ENCODE results near the gene ABAT. TPM values are rescaled to one million over a fixed set of nuclear protein-coding genes. Genes with fewer than 3 reads are reported as not detected.
A peak's percentile ranks its signal among the peaks of the same experiment; 100 is the strongest.

ABAT gene
- total RNA-seq, 2 experiments from 2014 or later: 2.9 to 3.0 TPM

DNA sequence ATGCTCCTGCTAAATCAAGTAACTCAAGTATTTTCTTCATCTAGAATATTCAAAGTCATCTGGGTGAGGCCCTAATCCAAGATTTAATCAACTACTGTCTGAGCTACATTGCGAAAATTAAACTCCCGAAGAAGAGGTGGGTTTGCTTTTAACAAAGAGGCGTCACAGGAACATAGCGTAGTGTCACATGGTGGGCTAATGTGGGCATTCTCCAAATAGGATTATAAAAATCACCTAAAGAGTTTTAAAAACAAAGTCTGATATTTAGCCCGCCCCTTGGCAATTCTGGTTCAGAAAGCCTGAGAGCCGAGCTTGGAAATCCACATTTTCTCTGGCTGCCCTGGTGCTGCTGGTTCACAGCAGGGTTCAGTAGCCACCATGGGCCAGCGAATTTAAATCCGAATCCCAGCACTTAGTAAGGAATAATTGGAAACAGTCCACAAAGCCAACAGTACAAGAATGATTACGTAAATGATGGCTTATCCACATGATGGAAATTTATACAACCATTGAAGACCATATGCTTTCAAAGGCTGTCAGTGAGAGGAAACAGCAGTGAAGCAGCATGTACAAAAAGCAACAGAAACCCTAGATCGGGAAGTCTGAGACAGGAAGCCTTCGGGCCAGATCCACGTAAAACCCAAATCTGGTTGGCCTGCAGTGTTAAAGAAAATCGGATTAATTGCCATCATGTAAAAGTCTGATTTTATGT, 132.0 kb downstream of the ABAT start:
- H3K27me3 Mint-ChIP-seq (ENCODE audit: low read depth): no peaks in the 10 kb centered on the region
- H3K4me1 Mint-ChIP-seq (ENCODE audit: low read depth): peaks cover 4% of the 10 kb centered on the region
- H3K9me3 Mint-ChIP-seq (ENCODE audit: insufficient read depth): no peaks in the 10 kb centered on the region
- ChIA-PET CTCF (no interaction called here), POLR2A (no interaction called here)
- no peak overlapping the region for H3K4me3 Mint-ChIP-seq
- DNase-seq: no peak
- no peak overlapping the region for H3K27ac Mint-ChIP-seq
- peaks cover 64% of the 10 kb centered on the region for H3K36me3 Mint-ChIP-seq (ENCODE audit: low read depth)
- no peak for ATAC-seq

DNA sequence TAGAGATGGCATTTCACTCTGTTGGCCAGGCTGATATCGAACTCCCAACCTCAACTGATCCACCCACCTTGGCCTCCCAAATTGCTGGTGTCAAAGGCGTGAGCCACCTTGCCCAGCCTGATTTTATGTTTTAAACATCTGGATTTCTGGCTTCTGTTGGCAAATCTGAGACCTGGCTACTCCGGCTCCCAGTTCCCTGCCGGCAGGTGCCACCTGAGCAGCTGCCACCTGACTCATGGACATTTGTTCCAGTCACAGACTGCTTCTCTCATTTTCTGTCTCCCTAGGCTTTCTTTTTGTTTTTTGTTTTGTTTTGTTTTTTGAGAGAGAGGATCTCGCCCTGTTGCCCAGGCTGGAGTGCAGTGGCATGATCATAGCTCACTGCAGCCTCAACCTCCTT, 132.8 kb downstream of the ABAT start:
- H3K9me3 Mint-ChIP-seq (ENCODE audit: insufficient read depth): no peaks in the 10 kb centered on the region
- peaks cover 4% of the 10 kb centered on the region for H3K4me1 Mint-ChIP-seq (ENCODE audit: low read depth)
- no peak overlapping the region for H3K4me3 Mint-ChIP-seq
- DNase-seq (no peak), ATAC-seq (no peak)
- no peak overlapping the region for H3K27ac Mint-ChIP-seq
- no peaks in the 10 kb centered on the region for H3K27me3 Mint-ChIP-seq (ENCODE audit: low read depth)
- ChIA-PET CTCF (no interaction called here), POLR2A (no interaction called here)
- peaks cover 66% of the 10 kb centered on the region for H3K36me3 Mint-ChIP-seq (ENCODE audit: low read depth)

DNA sequence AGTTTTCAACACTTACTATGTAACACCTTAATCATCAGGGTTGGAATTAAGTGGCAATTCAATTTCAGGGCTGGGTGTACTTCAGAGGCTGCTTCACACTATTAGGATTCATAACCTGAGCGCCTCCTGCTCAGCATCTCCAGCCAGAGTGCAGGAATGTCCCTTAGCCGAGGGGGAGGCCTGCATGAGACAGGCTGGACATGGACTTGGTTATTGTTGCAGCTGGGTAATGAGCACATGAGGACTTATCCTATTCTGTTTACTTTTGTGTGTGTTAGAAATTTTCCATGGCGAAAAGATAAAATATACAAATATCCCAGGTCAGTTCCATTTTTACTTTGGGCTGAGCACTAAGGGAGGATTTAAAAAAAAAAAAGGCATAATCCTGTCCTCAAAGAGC, 133.6 kb downstream of the ABAT start:
- Mint-ChIP-seq H3K36me3 (ENCODE audit: low read depth) (peaks cover 66% of the 10 kb centered on the region), H3K27me3 (ENCODE audit: low read depth) (no peaks in the 10 kb centered on the region), H3K27ac (no peak overlapping the region), H3K9me3 (ENCODE audit: insufficient read depth) (no peaks in the 10 kb centered on the region), H3K4me3 (no peak overlapping the region), H3K4me1 (ENCODE audit: low read depth) (peaks cover 4% of the 10 kb centered on the region)
- ATAC-seq: no peak
- ChIA-PET CTCF (no interaction called here), POLR2A (no interaction called here)
- no peak for DNase-seq

DNA sequence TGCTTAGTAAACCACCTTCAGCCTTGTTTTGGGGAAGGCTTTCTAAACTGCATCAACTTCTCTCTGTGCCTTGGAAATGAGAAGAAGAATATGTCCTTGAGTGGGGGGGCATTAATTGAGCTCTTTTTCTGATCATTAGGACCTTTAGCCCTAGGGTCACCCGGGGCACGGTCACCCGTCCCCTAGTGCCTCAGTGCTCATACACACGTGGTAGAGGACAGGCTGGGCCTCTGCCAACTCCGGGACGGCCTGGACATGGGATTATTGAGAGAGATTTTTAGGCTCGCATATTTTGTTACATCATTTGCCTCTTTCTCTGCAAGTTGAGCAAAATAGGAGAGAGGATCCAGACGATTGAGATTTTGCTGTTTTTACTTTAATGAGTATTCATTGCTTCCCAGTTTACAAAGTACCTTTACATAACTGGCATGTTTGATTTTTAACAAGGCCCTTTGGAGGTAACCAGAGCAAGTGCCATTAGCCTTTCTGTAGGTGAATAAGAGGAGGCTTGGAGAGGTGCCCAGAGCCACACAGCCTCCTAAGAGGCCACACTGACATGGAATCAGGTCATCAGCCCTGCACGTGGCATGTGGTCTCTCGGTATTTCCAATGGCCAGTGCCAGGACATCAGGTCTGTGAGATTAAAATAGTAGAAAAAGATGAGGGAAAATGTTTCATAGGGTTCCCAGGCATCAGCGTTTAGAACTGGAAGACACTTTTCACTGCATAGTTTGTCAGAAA, 134.4 kb downstream of the ABAT start:
- Mint-ChIP-seq H3K36me3 (ENCODE audit: low read depth) (peaks cover 67% of the 10 kb centered on the region), H3K4me3 (no peak overlapping the region), H3K27me3 (ENCODE audit: low read depth) (no peaks in the 10 kb centered on the region), H3K4me1 (ENCODE audit: low read depth) (peaks cover 4% of the 10 kb centered on the region), H3K9me3 (ENCODE audit: insufficient read depth) (no peaks in the 10 kb centered on the region), H3K27ac (no peak overlapping the region)
- no peak for ATAC-seq
- ChIA-PET POLR2A (interaction anchor here (1.7 kb wide), 1 partner anchor 11 kb away, joined by 5 read pairs; the partner anchor contains the start of genes PMM2 and TMEM186), CTCF (interaction anchor here (2.2 kb wide), 1 partner anchor 11 kb away, joined by 7 read pairs; the partner anchor contains the start of genes PMM2 and TMEM186)
- no peak for DNase-seq

DNA sequence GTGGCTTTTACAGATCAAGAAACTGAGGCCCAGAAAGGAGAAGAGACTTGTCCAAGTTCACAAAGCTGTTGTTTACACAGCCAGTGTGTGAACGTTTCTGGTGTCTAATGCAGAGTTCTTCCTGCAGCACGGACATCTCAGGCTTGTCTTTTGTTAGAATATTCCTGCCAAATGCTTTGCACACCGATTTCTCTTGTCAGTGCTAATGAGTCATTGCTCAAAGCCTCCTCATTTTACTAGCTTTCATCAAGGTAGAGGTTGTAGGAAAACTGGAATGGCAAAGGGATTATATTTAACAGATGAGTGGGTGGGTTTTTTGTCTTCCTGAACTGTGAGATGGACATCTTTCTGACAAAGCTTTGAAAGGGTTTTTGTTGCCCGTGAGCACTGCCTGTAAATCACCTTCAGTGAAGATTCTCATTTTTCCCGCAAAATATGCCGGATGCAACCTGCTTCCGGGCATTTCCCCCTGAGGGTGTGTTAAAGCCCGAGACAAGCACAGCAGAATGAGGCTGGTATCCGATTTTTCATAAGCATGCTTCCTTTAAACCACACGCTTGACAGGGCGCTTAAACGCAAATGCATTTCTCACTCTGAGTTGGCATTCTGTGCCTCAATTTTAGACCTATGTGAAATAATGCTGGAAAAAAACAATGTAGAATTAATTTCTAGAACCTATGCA, 137.9 kb downstream of the ABAT start:
- CTCF ChIA-PET: no interaction called here
- H3K36me3 Mint-ChIP-seq (ENCODE audit: low read depth): peaks cover 76% of the 10 kb centered on the region
- no peaks in the 10 kb centered on the region for H3K27me3 Mint-ChIP-seq (ENCODE audit: low read depth)
- H3K4me1 Mint-ChIP-seq (ENCODE audit: low read depth): peaks cover 17% of the 10 kb centered on the region
- DNase-seq (no peak), ATAC-seq (no peak)
- POLR2A ChIA-PET: no interaction called here
- no peak overlapping the region for H3K4me3 Mint-ChIP-seq
- H3K27ac Mint-ChIP-seq: no peak overlapping the region
- no peaks in the 10 kb centered on the region for H3K9me3 Mint-ChIP-seq (ENCODE audit: insufficient read depth)

DNA sequence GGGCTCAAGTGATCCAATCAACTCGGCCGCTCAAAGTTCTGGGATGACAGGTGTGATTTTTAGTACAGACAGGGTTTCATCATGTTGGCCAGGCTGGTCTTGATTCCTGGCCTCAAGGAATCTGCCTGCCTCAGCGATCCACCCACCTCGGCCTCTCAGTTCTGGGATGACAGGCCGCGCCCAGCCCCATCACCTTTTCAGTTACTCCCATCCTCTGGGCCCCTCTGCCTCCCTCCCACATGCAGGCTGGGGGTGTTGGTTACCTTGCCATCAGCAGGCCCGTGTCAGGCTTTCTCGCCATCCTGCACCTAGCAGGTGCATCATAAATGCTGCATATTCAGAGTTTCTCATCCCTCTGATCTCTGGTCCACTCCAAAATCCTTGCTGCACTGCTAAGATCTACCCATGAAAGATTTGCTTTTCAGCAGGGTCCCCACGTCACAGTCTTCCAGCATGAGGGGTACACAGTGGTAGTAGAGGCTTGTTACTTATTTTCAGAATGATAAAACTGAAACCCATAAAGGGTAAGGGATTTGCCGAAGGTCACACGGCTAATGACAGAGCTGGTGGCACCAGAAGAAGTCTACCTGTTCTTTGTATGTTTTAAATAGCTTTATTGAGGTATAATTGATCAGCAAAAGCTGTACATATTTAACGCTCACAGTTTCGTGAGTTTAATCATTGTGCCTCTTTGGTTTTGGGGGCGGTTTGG, 139.8 kb downstream of the ABAT start:
- H3K27me3 Mint-ChIP-seq (ENCODE audit: low read depth): no peaks in the 10 kb centered on the region
- DNase-seq: no peak
- no peak overlapping the region for H3K4me3 Mint-ChIP-seq
- ATAC-seq: no peak
- peak overlapping the region; percentile 35 for H3K27ac Mint-ChIP-seq
- CTCF ChIA-PET: no interaction called here
- peaks cover 26% of the 10 kb centered on the region for H3K4me1 Mint-ChIP-seq (ENCODE audit: low read depth)
- POLR2A ChIA-PET: no interaction called here
- H3K36me3 Mint-ChIP-seq (ENCODE audit: low read depth): peaks cover 76% of the 10 kb centered on the region
- no peaks in the 10 kb centered on the region for H3K9me3 Mint-ChIP-seq (ENCODE audit: insufficient read depth)

DNA sequence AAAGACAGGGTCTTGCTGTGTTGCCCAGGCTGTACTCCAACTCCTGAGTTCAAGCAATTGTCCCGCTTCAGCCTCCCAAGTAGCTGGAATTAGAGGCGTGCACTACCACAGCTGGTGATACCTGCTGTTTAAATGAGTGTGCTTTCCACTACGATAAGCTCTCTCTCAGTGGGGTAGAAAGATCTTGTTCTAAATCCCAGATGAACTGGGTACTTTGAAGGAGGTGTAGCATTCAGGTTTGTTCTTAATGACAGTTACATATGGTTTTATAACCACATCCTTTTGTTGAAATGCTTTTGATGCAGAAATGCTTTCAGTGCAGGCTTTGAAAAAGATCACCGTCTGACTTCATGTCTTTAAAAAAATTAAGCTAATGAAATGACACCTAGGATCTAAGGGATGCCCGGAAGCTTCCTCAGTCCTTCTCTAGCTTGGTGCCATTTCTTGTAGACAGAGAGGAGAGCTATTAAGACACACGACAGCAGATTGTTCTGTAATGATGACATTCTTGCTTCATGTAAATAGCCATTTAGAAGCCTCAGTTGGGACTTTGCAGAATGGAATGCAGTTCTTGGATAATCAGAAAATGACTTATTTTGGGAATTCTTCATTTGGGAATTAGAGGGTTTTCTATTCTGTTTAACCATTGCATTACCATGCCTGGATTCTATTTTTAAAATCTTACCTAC, 142.7 kb downstream of the ABAT start:
- peak overlapping the region; percentile 90 for H3K27ac Mint-ChIP-seq
- H3K27me3 Mint-ChIP-seq (ENCODE audit: low read depth): no peaks in the 10 kb centered on the region
- H3K4me3 Mint-ChIP-seq: no peak overlapping the region
- ChIA-PET CTCF (interaction anchor here (1.0 to 1.5 kb wide), 6 partner anchors 16 to 119 kb away, joined by 3 to 6 read pairs (median 5); partner anchors contain the start of genes PMM2 and TMEM186), POLR2A (interaction anchor here (0.5 to 2.6 kb wide), 10 partner anchors 12 to 274 kb away, joined by 3 to 35 read pairs (median 4); partner anchors contain the start of genes CARHSP1, HAPSTR1, PMM2 and TMEM186)
- no peaks in the 10 kb centered on the region for H3K9me3 Mint-ChIP-seq (ENCODE audit: insufficient read depth)
- H3K4me1 Mint-ChIP-seq (ENCODE audit: low read depth): peaks cover 26% of the 10 kb centered on the region
- ATAC-seq (peak; percentile 86), DNase-seq (peak; percentile 42)
- peaks cover 76% of the 10 kb centered on the region for H3K36me3 Mint-ChIP-seq (ENCODE audit: low read depth)

DNA sequence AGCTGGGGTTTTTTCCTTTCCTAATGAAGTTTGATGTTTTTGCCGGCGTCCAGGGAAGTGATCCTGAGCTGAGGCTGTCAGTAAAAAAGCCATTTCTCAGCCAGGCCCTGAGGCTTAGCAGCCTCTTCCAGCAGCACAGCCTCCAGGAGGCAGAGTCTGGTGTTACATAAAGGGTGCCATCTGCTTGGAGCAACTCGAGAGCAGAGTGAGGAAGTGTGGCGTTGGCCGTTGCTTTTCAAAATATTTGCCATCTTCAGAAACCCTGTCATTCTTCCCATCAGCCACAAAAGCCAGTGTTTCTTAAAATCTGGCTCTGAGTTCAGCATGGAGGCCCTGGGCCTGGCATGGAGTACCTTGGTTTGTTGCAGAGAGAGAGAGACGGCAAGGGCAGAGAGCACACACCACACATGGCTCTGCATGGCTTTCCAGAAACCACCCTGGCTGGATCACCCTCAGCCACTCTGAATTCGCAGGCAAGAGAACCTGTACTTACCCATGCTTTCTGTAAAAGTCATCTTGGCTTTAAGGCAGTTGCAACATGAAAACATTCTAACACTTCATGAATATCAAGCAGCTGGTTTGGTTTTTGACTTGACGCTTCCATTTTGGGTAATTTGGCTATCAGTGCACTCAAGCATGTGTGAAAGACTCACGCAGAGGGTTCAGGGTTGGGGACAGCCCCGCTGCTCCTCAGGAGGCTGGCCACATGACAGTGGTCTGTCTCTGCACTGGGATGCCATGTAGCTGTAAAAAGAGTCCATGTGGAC, 144.3 kb downstream of the ABAT start:
- Mint-ChIP-seq H3K9me3 (ENCODE audit: insufficient read depth) (no peaks in the 10 kb centered on the region), H3K27me3 (ENCODE audit: low read depth) (no peaks in the 10 kb centered on the region), H3K27ac (peak overlapping the region; percentile 81), H3K4me3 (no peak overlapping the region), H3K4me1 (ENCODE audit: low read depth) (peaks cover 26% of the 10 kb centered on the region), H3K36me3 (ENCODE audit: low read depth) (peaks cover 71% of the 10 kb centered on the region)
- ChIA-PET CTCF (no interaction called here), POLR2A (interaction anchor here (1.3 to 2.6 kb wide), 3 partner anchors 21 to 50 kb away, joined by 7 to 35 read pairs (median 8); partner anchors contain the start of genes CARHSP1, PMM2 and TMEM186)
- ATAC-seq (no peak), DNase-seq (no peak)

DNA sequence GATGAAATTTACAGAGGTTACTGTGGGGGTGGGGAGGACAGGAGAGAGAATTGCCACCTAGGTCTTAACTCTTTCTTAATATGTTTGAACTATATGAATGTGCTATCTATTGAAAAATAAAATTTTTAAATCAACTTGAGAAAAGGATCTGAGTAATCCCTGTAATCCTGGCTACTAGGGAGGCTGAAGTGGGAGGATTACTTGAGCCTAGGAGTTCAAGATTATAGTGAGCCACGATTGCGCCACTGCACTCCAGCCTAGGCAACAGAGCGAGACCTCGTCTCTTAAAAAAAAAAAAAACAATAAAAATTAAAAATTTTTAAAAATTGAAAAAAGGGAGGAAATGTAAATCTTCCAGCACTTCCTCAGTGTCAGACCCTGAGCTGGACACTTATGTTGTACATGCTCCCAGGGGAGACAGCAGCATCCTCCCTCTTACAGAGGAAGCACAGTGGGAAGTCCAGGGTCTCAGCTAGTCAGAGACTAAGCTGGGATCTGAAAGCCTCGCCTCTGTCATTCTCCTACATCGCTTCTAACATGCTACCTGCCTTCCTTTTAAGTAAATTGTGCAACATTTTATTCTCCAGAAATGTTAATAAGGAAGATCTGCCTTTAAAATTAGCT, 145.1 kb downstream of the ABAT start:
- peaks cover 26% of the 10 kb centered on the region for H3K4me1 Mint-ChIP-seq (ENCODE audit: low read depth)
- ATAC-seq (no peak), DNase-seq (no peak)
- H3K36me3 Mint-ChIP-seq (ENCODE audit: low read depth): peaks cover 70% of the 10 kb centered on the region
- ChIA-PET CTCF (interaction anchor here (1.3 to 1.9 kb wide), 3 partner anchors 9 to 61 kb away, joined by 3 to 5 read pairs (median 4); no protein-coding TSS in a partner anchor), POLR2A (interaction anchor here (1.3 to 2.6 kb wide), 3 partner anchors 22 to 49 kb away, joined by 5 to 8 read pairs (median 7); partner anchors contain the start of genes CARHSP1, PMM2 and TMEM186)
- H3K4me3 Mint-ChIP-seq: no peak overlapping the region
- no peaks in the 10 kb centered on the region for H3K27me3 Mint-ChIP-seq (ENCODE audit: low read depth)
- peak overlapping the region; percentile 81 for H3K27ac Mint-ChIP-seq
- no peaks in the 10 kb centered on the region for H3K9me3 Mint-ChIP-seq (ENCODE audit: insufficient read depth)

DNA sequence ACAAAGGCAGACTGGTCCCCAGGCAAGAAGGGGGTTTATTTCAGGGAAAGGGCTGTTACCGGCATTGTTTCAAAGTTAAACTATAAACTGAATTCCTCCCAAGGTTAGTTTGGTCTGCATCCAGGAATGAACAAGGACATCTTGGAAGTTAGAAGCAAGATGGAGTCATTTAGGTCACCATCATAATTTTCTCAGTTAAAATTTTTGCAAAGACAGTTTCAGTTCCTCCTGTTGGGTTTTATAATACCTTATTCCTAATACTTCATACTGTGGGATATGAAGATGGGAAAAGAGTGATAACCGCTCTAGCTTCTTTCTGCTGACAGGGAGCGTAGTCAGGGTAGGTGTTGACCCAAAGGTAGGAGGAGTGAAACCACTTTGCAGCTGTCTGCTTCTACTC, 148.0 kb downstream of the ABAT start:
- DNase-seq (no peak), ATAC-seq (no peak)
- Mint-ChIP-seq H3K27ac (no peak overlapping the region), H3K4me3 (no peak overlapping the region), H3K4me1 (ENCODE audit: low read depth) (peaks cover 8% of the 10 kb centered on the region), H3K27me3 (ENCODE audit: low read depth) (no peaks in the 10 kb centered on the region), H3K9me3 (ENCODE audit: insufficient read depth) (no peaks in the 10 kb centered on the region), H3K36me3 (ENCODE audit: low read depth) (peaks cover 53% of the 10 kb centered on the region)
- POLR2A ChIA-PET: interaction anchor here (1.0 kb wide), 1 partner anchor 47 kb away, joined by 3 read pairs; the partner anchor contains the start of gene CARHSP1
- CTCF ChIA-PET: interaction anchor here (1.1 to 1.6 kb wide), 3 partner anchors 33 to 58 kb away, joined by 3 to 4 read pairs (median 4); no protein-coding TSS in a partner anchor
